Vagina (tissue), 2 donors: ENCODE results near the gene ASAP2.

ENCODE experiments used
- CTCF ChIP-seq, 3 experiments: fragments of 450-650 bp in 2 of 3; fragments of 200-600 bp in 1 of 3; sonication (generic) in 1 of 3; IDR thresholded peaks; one replicate each; pipeline ENCODE4 v1.5.1; 2017 to 2019; ENCODE audit warnings: antibody characterized with exemption in 3 of 3, mild to moderate bottlenecking in 2 of 3, moderate library complexity in 2 of 3
- POLR2AphosphoS5 ChIP-seq, 2 donors: sonication (generic); formaldehyde crosslinking; IDR thresholded peaks; one replicate each; pipeline ENCODE4 v1.9.0; 2017; ENCODE audit warnings: antibody characterized with exemption in 2 of 2, mild to moderate bottlenecking in 2 of 2, low read depth in 1 of 2; ENCODE audit not compliant: insufficient read depth in 1 of 2

GRCh38 chr2:9167718-9168657, 38.6 kb upstream of the ASAP2 start:
- TF ChIP-seq CTCF (IDR thresholded peaks at IDR 0.05) (no peak), POLR2AphosphoS5 (IDR thresholded peaks at IDR 0.05; ENCODE audit: insufficient read depth in 1 of 2, low read depth in 1 of 2) (no peak)
